ENCODE measurements around the gene MPHOSPH10.
"Not testable (repeated sequence)": the region's sequence is repeated elsewhere in the genome, so short reads cannot be mapped to it uniquely, and the experiment has no call there.

Gene MPHOSPH10, protein sequence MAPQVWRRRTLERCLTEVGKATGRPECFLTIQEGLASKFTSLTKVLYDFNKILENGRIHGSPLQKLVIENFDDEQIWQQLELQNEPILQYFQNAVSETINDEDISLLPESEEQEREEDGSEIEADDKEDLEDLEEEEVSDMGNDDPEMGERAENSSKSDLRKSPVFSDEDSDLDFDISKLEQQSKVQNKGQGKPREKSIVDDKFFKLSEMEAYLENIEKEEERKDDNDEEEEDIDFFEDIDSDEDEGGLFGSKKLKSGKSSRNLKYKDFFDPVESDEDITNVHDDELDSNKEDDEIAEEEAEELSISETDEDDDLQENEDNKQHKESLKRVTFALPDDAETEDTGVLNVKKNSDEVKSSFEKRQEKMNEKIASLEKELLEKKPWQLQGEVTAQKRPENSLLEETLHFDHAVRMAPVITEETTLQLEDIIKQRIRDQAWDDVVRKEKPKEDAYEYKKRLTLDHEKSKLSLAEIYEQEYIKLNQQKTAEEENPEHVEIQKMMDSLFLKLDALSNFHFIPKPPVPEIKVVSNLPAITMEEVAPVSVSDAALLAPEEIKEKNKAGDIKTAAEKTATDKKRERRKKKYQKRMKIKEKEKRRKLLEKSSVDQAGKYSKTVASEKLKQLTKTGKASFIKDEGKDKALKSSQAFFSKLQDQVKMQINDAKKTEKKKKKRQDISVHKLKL

DNA sequence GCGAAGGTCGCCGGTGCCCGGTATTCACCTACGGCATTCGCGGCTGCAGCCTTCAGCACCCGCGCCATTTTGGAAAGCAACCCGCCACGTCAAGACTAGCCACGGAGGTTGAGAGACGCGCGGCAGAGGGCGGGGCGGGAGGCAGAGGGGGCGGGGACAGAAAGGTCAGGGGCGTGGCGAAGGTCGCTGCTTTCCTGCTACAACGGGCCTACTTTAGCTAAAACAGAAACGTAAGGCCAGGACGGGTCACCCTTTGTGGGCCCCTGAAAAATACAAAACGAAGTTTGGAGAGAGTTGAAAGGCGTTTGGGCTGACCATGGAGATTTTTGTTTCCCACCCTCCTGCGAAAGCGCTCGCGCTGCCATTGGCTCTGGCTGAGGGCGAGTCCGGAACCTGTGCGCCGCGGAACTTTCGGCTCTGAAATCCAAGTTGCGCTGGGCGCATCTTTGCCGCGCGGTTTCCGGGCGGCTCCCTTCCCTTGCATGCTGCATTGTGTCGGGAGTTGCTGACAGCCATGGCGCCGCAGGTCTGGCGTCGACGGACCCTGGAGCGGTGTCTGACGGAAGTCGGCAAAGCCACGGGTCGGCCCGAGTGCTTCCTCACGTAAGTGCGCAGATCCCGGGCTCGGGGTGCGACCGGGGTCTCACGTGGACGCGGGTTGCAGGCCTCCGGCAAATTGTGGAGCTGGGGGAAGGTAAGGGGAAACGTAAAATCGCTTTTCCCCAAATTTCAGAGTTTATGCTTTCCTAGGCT, at the start of gene MPHOSPH10, which contains the start of gene MCEE:
Gene MPHOSPH10 (plus strand): TSS at position 483 of the 753 bp plus-strand sequence. CDS start 32 bp downstream, at position 515.
Gene MCEE (minus strand): TSS at position 78 of the 753 bp plus-strand sequence. CDS start 10 bp downstream, at position 68.
- peak; percentile 73 to 85 for DNase-seq

DNA sequence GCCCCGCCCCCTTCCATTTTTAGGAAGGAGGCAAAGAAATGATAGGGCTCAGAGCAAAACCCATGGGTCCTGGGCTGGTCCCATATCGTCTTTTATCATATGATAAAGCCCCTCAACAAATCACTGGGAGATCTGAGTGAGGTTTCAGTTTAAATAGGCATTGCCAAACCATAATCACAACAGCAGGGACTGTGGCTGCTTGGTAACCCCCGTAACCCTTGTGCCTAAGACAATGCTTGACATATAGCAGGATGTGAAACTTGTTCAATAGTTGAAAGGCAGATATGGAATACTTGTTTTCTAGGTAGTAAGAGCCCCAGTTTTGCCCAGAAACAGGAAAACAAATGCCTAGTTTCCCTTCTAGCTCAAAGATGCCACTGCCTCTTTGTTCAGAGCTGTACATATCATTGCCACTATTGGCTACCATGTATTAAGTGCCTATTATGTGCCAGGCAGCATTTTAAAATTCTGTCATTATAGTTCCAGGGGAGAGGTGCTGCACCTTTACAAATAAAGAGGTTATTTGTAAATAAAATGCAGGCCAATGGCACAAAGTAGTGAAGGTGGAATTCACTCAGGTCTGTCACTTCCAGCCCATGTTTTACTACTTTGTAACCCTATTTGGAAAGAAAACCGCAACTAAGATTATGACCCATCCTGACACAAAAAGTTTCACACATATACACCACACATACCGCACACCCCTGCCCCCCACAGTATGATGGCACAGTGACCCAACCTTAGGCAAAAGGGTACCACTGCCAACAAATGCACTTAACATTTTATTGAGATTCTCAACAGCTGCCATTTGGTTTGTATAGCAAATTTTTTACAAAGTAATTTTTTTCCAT, 47.8 kb upstream of the MPHOSPH10 start:
- no peak for DNase-seq

DNA sequence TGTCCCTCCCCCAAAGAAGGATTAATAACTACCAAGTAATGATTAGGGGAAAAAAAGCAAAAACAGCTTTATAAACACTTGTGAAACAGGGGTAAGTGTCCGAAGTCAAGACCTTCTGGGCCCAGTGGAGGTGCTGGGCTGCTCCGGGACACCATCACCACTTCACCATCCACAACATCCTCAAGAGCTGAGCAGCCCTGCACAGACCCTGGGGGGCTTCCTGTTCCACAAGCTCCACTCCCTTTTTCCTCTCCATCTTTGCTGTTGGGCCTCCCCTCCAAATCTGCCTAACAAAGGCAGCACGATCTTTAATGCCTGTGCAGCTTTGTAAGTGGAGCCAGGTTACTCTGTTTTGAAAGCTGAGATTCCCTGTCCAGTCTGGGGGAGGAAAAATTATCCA, 47.1 kb upstream of the MPHOSPH10 start:
- DNase-seq, result not testable (repeated sequence)

DNA sequence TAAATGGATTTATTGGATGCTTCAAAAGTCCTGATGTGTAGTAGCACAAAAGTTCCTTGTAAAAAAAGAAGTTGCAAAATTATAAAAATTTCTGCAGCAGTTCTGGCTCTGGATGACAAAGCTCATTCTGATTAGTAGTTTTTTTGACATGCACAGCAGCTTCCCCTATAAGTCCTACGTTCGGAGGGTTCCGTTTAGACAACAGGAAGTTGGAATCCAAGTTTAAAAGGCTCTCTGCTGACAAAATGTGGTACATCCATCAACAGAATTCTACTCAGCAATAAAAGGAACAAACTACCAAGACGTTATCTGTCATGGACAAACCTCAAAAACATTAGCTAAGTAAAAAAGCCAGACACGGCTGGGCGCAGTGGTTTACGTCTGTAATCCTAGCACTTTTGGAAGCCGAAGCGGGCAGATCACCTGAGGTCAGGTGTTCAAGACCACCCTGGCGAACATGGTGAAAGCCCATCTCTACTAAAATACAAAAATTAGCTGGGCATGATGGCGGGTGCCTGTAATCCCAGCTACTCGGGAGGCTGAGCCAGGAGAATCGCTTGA, 46.6 kb upstream of the MPHOSPH10 start:
- DNase-seq, result not testable (repeated sequence)

DNA sequence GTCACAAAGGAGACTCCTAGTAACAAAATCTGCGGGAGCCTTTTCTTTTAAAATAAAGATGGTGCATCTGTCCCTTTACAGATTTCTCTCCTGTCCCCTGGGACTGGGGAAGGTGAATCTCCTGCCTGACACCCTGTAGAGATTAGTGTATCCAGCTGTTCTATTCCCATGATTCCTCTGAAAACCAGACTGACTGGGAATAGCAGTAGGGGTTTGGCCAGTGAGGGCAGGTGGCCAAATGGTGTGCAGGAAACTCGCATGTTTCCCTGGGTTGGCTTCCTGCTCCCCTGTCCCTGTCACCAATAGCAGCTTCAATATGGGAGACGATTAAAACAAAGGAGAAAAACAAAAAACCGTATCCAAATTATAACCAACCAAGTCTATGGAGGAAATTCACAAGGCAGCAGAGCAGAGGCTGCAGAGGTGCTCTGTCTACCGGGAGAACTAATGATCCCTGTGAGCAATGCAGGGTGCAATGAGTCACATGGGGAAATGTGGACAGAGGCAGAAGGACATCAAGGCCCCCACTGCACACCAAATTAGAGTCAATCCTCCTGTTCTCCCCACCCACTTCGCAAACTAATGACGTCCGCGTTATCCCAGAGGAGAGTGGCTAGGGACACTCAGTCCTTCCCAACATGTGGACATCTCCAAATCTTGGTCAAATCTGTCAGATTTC, 45.0 kb upstream of the MPHOSPH10 start:
- DNase-seq, result not testable (repeated sequence)

DNA sequence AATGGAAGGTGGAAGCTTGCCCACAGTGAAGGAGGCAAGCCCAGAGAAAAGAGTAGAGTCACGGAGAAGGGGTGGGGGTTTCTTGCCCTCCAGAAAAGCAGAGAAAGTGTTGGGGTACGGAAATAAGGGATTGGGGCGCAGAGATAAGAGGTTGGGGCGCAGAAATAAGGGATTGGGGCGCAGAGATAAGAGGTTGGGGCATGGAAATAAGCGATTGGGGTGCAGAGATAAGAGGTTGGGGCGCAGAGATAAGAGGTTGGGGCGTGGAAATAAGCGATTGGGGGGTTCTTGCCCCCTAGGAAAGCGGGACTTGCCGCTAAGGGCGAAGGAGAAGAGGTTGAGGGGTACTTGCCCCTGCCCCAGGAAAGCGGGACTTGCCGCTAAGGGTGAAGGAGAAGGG, 41.0 kb upstream of the MPHOSPH10 start:
- DNase-seq, result not testable (repeated sequence)

DNA sequence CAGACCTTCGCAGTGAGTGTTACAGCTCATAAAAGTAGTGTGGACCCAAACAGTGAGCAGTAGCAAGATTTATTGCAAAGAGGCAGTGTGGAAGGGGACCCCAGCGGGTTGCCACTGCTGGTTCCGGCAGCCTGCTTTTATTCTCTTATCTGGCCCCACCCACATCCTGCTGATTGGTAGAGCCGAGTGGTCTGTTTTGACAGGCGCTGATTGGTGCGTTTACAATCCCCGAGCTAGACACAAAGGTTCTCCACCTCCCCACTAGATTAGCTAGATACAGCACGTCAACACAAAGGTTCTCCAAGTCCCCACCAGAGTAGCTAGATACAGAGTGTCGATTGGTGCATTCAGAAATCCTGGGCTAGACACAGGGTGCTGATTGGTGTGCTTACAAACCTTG, 38.6 kb upstream of the MPHOSPH10 start:
- DNase-seq, result not testable (repeated sequence)

DNA sequence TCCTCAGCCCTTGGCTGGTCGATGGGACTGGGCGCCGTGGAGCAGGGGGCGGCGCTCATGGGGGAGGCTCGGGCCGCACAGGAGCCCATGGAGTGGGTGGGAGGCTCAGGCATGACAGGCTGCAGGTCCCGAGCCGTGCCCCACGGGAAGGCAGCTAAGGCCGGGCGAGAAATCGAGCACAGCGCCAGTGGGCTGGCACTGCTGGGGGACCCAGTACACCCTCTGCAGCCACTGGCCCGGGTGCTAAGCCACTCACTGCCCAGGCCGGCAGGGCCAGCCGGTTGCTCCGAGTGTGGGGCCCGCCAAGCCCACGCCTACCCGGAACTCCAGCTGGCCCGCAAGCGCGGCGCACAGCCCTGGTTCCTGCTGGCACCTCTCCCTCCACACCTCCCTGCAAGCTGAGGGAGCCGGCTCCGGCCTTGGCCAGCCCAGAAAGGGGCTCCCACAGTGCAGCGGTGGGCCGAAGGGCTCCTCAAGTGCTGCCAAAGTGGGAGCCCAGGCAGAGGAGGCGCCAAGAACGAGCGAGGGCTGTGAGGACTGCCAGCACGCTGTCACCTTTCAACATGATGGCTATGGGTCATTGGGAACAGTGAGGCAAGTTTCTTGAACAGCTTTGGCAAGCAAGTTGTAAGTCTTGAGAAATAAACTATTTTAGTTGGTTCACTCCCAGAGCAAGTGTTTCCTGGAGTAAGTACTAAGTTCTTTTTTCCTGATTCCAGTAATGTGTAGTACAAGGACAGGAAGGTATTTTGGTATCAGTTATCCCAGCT, 37.8 kb upstream of the MPHOSPH10 start:
- not testable (repeated sequence) for DNase-seq

DNA sequence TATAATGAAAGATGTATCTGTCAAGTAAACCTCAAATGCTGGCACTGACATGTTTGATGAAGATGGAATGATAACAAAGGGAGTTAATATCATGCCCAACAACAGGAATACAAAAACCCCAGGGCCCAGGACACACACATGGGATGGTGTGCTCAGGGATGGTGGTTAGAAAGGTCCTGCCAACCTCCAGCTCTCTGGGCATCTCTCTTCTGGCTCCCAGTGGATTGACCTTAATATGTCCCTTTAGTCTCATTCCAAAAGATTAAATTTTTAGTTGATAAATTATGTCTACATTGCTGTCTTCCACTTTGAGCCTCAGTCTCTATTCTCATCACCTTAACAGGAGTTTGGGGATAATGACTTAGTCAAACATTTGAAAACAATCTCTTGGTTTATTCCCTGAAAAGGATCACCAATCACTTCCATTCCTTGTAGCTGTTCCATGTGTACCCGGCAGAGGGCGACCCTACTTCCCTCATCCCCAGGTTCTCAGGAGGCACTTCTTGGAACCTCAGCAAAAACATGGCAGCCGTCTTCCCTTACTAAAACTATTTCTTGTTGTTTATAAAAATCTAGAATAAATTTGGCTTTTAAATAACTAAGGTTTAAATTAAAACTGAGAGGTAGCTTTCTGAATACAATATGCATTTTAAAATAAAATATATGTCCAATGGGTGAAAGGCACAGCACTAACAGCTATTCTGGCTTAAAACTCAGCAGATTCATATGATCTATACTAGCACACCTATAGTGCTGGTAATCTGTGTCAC, 30.1 kb upstream of the MPHOSPH10 start:
- peak; percentile 9 to 29 for DNase-seq

DNA sequence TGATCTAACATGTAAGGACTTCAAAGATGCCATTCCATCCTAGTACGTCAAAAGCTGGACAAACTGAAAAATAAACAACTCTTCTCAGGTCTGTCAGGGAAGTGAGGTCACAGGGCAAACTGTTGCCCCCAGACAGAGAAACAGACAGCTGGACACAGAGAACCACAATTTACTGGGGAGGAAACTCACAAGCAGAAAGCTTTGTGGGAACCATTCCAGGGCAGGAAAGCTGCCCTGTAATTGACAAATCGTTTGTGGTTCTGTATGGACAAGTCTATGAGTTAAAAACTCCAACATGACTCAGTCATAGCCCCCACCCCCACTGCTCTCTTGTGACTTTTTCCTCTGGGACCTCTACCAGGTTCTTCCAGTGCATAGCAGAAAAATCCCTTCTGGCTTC, 28.8 kb upstream of the MPHOSPH10 start:
- no peak for DNase-seq

DNA sequence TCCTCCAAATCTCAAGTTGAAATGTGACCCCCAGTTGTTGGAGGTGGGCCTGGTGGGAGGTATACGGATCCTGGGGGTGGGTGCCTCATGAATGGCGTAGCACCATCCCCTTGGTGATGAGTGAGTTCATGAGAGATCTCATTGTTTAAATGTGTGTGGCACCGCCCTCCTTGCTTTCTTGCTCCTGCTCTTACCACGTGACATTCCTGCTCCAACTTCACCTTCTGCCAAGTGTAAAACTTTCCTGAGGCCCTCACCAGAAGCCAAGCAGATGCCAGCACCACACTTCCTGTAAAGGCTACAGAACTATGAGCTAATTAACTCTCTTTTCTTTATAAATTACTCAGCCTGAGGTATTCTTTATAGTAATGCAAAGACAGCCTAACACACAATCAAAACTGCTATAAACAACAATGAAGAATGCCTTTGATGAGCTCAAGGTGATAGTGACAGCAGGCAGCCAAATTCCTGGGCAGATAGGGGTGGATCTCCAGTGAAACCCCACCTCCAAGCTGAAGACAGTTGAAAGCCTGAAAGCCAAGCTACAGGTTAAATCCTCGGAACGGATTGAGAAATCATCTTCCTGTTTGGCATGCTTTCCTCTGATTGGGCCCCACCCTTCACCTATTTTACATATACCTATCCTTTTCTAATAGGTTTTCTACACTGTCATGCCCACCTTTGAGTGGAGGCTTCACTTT, 27.3 kb upstream of the MPHOSPH10 start:
- DNase-seq, result no peak

DNA sequence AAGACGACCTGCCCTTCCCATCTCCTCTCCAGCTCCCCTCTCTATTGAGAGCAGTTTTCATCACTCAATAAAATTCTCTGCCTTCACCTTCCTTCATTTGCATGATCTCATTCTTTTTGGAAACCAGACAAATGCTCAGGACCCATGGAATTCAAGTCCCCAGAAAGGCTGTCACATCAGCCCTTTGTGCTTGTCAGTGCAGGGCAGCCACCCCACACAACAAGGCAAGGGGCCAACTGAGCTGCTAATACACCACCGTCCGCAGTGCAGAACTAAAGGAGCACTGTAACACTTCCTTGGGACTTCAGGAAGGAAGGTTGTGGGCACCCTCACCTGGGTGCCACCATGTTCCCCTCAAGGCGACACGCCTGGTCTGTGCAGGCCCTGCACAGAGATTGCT, 26.6 kb upstream of the MPHOSPH10 start:
- no peak for DNase-seq

DNA sequence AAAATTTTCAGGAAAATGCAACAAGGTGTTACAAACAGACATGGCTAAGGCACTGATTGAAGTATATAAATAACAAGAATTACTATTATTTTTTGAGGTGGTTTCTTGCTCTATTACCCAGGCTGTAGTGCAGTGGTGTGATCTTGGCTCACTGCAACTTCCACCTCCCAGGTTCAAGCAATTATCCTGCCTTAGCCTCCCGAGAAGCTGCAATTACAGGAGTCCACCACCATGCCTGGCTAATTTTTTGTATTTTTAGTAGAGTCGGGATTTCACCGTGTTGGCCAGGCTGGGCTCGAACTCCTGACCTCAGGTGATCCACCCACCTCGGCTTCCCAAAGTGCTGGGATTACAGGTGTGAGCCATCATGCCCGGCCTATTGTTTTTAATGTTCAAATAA, 24.0 kb upstream of the MPHOSPH10 start:
- not testable (repeated sequence) for DNase-seq

DNA sequence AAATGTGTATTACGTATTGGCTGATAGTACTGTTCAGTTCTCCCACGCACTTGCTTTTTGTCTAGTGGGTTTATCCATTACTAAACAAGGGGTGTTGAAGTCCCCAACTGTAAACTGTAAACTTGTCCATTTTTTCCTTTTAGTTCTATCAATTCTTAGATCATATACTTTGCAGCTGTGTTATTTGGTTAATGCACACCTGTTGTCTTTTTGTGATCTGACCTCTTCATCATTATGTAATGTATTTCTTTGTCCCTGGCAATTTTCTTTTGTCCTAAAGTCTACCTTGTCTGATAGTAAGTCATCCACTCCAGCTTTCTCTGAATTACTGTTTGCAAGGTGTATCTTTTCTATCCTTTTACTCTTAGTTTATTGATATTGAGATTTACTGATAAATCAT, 22.3 kb upstream of the MPHOSPH10 start:
- DNase-seq, result no peak

DNA sequence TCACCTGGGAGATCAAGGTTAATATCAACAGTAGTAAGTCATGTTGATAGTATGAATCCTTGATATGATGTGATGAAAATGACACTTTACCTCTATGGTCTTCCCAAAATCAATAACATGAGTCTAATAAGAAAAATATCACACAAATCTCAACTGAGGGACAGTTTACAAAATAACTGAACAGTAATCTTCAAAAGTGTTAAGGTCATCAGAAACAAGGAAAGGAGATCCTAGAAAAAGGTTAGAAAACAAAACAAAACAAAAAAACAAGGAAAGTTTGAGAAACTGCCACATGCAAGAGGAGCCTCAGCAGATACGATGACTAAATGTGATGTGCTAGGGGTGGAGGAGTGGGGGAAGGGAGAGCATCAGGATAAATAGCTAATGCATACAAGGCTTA, 16.6 kb upstream of the MPHOSPH10 start:
- DNase-seq, result no peak

DNA sequence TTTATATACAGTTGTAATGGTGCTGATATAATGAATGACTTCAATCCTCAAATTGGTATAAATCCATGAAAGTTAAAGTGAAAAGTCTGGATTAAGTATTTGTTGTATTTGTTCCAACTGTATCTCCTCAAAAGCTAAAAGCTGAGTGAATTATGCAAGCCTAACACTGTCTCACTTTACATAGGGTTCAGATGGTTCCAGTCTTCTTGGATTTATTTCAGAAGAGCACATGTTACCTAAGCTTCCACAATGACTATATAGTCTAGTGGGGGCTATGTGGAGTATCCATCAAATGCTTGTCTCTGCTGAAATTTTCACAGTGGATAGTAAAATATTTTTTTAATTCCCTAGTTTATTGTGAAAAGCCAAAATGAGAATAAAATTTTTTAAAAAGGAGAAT, 13.4 kb upstream of the MPHOSPH10 start:
- DNase-seq, result no peak

DNA sequence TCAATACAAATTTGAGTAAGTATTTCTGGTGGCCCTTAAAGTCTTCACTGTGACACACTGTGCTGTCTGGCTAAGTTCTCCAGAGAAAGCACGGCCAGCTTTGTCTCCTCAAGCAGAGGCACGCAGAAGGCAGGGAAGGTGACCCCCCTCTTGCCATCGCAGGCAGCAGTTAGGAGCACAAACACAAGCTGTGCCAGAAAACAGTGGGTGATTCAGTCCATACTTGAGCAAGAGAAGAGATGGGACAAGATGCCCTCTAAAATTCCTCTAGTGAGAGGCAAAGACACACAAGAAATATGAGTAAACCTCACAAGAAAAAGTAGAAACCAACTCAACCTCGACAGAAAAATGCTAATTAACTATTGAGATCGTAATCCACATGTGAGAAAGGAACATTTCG, 10.2 kb upstream of the MPHOSPH10 start:
- no peak for DNase-seq

DNA sequence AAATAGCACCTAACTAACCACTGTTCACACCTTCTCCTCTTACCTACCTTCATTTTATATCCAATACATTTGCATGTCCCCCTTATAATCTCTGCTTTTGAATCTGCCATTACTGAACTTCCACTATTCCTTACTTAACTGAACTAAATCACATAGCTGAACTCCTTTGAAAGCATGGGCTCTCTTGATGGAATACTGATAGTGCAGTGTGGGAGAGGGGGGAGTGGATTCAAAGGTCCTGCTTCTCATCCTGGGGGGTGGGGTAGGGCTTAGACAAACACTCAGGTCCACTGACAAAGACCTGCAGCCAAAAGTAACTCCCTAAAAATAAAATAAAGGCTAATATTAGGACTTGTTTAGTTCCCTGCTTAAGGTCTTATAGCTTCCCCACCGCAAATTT, 9.0 kb upstream of the MPHOSPH10 start:
- no peak for DNase-seq

Data from NCI-H1930 (cell line).